OCI-LY1 (cell line): ENCODE results near the gene ADGRA3.

Experiments used
- EZH2 ChIP-seq: fragments of 200-600 bp; sonication (generic), shearing (Covaris generic); IDR thresholded peaks from 2 replicates; pipeline ENCODE4 v1.8.0; 2017; ENCODE audit warnings: borderline replicate concordance, mixed run types, mild to moderate bottlenecking, antibody characterized with exemption, low read length, moderate library complexity, mixed read lengths
- TF ChIP-seq, protein P1 (sequence below): fragments of 200-600 bp; sonication (generic), shearing (Covaris generic); IDR thresholded peaks from 2 replicates; pipeline ENCODE4 v1.5.1; 2017; ENCODE audit warnings: mild to moderate bottlenecking, antibody characterized with exemption, low read length, moderate library complexity, mixed read lengths

DNA sequence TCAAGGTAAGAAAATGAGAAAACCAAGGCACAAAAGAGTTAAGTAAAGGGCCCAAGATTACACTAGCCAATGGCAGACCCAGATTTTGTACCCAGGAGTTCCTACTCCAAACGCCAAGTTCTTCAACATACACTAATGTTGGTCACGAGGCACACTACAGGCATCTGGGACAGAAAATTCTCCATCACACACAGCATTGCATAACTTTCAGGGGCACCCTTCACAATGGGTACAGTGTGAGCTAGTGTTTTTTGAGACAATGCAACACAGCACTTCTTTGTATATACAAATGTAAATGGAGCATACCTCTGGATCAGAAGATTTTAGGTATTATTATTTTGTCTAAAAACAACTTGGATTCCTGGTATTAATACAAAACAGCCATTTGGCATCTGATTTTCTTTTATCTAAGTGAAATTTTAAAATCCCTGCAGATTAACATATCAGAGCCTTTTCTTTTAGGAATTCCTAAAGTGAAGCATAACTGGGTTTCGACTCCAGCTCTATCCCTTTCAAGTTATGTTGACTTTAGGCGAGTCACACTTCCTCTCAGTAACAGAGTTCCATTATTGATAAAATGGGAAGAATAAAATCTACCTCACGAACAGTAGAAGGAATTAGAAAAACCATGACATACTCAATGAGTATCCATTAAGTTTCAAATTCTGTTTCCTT is 41.1 kb downstream of the ADGRA3 start:
- TF ChIP-seq, protein P1, sequence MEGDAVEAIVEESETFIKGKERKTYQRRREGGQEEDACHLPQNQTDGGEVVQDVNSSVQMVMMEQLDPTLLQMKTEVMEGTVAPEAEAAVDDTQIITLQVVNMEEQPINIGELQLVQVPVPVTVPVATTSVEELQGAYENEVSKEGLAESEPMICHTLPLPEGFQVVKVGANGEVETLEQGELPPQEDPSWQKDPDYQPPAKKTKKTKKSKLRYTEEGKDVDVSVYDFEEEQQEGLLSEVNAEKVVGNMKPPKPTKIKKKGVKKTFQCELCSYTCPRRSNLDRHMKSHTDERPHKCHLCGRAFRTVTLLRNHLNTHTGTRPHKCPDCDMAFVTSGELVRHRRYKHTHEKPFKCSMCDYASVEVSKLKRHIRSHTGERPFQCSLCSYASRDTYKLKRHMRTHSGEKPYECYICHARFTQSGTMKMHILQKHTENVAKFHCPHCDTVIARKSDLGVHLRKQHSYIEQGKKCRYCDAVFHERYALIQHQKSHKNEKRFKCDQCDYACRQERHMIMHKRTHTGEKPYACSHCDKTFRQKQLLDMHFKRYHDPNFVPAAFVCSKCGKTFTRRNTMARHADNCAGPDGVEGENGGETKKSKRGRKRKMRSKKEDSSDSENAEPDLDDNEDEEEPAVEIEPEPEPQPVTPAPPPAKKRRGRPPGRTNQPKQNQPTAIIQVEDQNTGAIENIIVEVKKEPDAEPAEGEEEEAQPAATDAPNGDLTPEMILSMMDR: no peak
- TF ChIP-seq EZH2: no peak
